ENCODE measurements around the gene SYDE2.

DNA sequence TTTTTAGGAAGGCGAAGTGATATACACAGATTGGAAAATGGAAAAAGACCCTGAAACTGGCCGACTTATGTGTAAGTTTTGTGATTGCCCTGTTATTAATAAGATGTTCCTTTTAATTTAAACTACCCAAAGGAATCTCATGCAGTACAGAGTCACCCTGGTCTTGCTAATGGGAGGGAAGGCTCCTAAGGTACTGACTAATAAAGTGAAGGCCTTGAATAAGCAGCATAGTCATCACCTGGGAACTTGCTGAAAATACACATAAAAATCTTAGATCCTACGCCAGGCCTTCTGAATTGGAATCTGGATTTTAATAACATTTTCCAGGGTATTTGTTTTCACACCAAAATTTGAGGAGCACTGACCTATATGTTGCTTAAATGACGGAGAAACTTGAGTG lies 79.1 kb downstream of the SYDE2 start:
- TF ChIP-seq CTCF (IDR thresholded peaks at IDR 0.05) (no peak), POLR2A (IDR thresholded peaks at IDR 0.05) (no peak)

All from Peyer's patch (tissue), 4 donors.